ENCODE data around the gene CEACAM19.

- TF ChIP-seq ZNF274 (IDR thresholded peaks at IDR 0.05; ENCODE audit: low read depth, low read length) (no peak), SUZ12 (IDR thresholded peaks at IDR 0.05; ENCODE audit: extremely low read depth, insufficient read depth, insufficient read length) (no peak), YY1 (IDR thresholded peaks at IDR 0.05; ENCODE audit: insufficient read depth, insufficient read length) (no peak)
Measured at GRCh38 chr19:44653343-44653742, 17.9 kb upstream of the CEACAM19 start.

Data from NT2/D1 (cell line).